GM12801 (cell line): ENCODE measurements around the gene FH.

Source experiments
- CTCF ChIP-seq: IDR thresholded peaks from one replicate; pipeline ENCODE4 v1.5.1; 2011; ENCODE audit warnings: control low read depth; ENCODE audit not compliant: insufficient read length; ENCODE audit errors: extremely low read depth

Gene FH

GRCh38 chr1:241532864-241533263 is 13.3 kb upstream of the FH start:
- no peak for TF ChIP-seq CTCF

- no peak for TF ChIP-seq CTCF
Measured at GRCh38 chr1:241532162-241532531, 12.6 kb upstream of the FH start, which contains the start of gene KMO. TSS of gene KMO (plus strand) at chr1:241532378. CDS start at chr1:241532445, 67 bp downstream.

- no peak for TF ChIP-seq CTCF
Measured at GRCh38 chr1:241531195-241532161, 11.9 kb upstream of the FH start.

GRCh38 chr1:241527146-241527545 is 7.6 kb upstream of the FH start:
- no peak for TF ChIP-seq CTCF

- no peak for TF ChIP-seq CTCF
Measured at GRCh38 chr1:241525026-241525425, 5.5 kb upstream of the FH start.

GRCh38 chr1:241521718-241522117 is 2.2 kb upstream of the FH start:
- no peak for TF ChIP-seq CTCF

- no peak for TF ChIP-seq CTCF
Measured at GRCh38 chr1:241520080-241520465, 518 bp upstream of the FH start.
